Iris pigment epithelial cell (primary cell): ENCODE data around the gene WDR35.

Experiments
- DNase-seq: peaks from one replicate; pipeline ENCODE4 v3.0.0-alpha.2; 2011; ENCODE audit warnings: low read depth

WDR35 gene

GRCh38 chr2:19870792-19871191, 119.1 kb downstream of the WDR35 start:
- DNase-seq: no peak

GRCh38 chr2:19868701-19869580, 121.0 kb downstream of the WDR35 start:
- DNase-seq: peak; percentile 21

- no peak for DNase-seq
These were observed 121.7 kb downstream of the WDR35 start for GRCh38 chr2:19868224-19868623.

GRCh38 chr2:19866771-19867170, 123.1 kb downstream of the WDR35 start:
- no peak for DNase-seq

- DNase-seq: no peak
These were observed 124.8 kb downstream of the WDR35 start for GRCh38 chr2:19865151-19865550.

- no peak for DNase-seq
These were observed 125.5 kb downstream of the WDR35 start for GRCh38 chr2:19864381-19864780.

- DNase-seq: peak; percentile 36
These were observed 126.4 kb downstream of the WDR35 start for GRCh38 chr2:19863303-19864041.

GRCh38 chr2:19861813-19862212, 128.1 kb downstream of the WDR35 start:
- DNase-seq: peak; percentile 25
